ENCODE results near the gene TMEM255A.
"Not testable (repeated sequence)": the region's sequence is repeated elsewhere in the genome, so short reads cannot be mapped to it uniquely, and the experiment has no call there.

The TMEM255A gene

GRCh38 chrX:120310861-120311726, at the start of gene TMEM255A:
Gene TMEM255A (minus strand): TSS chrX:120311461. CDS start chrX:120311309, 152 bp downstream.
- DNase-seq = peak; percentile 23

- no peak for DNase-seq
These were observed 47.6 kb upstream of the TMEM255A start for GRCh38 chrX:120358737-120359456.

GRCh38 chrX:120357186-120357585, 45.9 kb upstream of the TMEM255A start:
- DNase-seq = no peak

- DNase-seq = no peak
These were observed 44.8 kb upstream of the TMEM255A start for GRCh38 chrX:120356084-120356483.

GRCh38 chrX:120350450-120351138, 39.3 kb upstream of the TMEM255A start:
- no peak for DNase-seq

GRCh38 chrX:120344566-120344965, 33.3 kb upstream of the TMEM255A start:
- not testable (repeated sequence) for DNase-seq

- DNase-seq = no peak
These were observed 25.6 kb upstream of the TMEM255A start for GRCh38 chrX:120336899-120337298.

GRCh38 chrX:120335289-120335688, 24.0 kb upstream of the TMEM255A start:
- peak; percentile 12 for DNase-seq

- DNase-seq = peak; percentile 87
These were observed 23.3 kb upstream of the TMEM255A start for GRCh38 chrX:120334603-120335002.

- peak; percentile 37 for DNase-seq
These were observed 22.9 kb upstream of the TMEM255A start for GRCh38 chrX:120334151-120334550.

GRCh38 chrX:120332394-120332793, 21.1 kb upstream of the TMEM255A start:
- no peak for DNase-seq

- no peak for DNase-seq
These were observed 19.9 kb upstream of the TMEM255A start for GRCh38 chrX:120331116-120331515.

- DNase-seq = no peak
These were observed 10.4 kb upstream of the TMEM255A start for GRCh38 chrX:120321520-120322281.

GRCh38 chrX:120318411-120318810, 7.2 kb upstream of the TMEM255A start:
- no peak for DNase-seq

GRCh38 chrX:120316587-120317283, 5.5 kb upstream of the TMEM255A start:
- no peak for DNase-seq

GRCh38 chrX:120315776-120316175, 4.5 kb upstream of the TMEM255A start:
- no peak for DNase-seq

- DNase-seq = no peak
These were observed 434 bp upstream of the TMEM255A start for GRCh38 chrX:120311727-120312063.

- peak; percentile 24 for DNase-seq
These were observed 1.2 kb downstream of the TMEM255A start for GRCh38 chrX:120309873-120310705.

- DNase-seq = peak; percentile 85
These were observed 2.0 kb downstream of the TMEM255A start for GRCh38 chrX:120308959-120309872.

GRCh38 chrX:120308558-120308957, 2.7 kb downstream of the TMEM255A start:
- peak; percentile 59 for DNase-seq
